T-helper 2 cell treated with Interferon-gamma antibody and Interleukin-4, amounts not matched to agents 5 μg/mL and 100 μg/mL, for 36 hours (primary cell): Measurements from ENCODE around the gene WDR48.

Experiments used
- DNase-seq: peaks from one replicate; pipeline ENCODE4 v3.0.0; 2021; ENCODE audit warnings: low spot score
- H3K27ac Mint-ChIP-seq: one replicate; pipeline ENCODE4 v1.8.0; 2021; ENCODE audit warnings: mild to moderate bottlenecking, mixed read lengths
- H3K27me3 Mint-ChIP-seq: one replicate; pipeline ENCODE4 v1.8.0; 2021; ENCODE audit warnings: low read depth, mixed read lengths
- H3K36me3 Mint-ChIP-seq: one replicate; pipeline ENCODE4 v1.8.0; 2021; ENCODE audit warnings: low read depth, mixed read lengths
- H3K4me1 Mint-ChIP-seq: one replicate; pipeline ENCODE4 v1.8.0; 2021; ENCODE audit warnings: low read depth, mixed read lengths
- H3K4me3 Mint-ChIP-seq: one replicate; pipeline ENCODE4 v1.8.0; 2022; ENCODE audit warnings: mild to moderate bottlenecking, moderate library complexity, mixed read lengths
- H3K9me3 Mint-ChIP-seq: one replicate; pipeline ENCODE4 v1.8.0; 2021; ENCODE audit warnings: mixed read lengths

Gene WDR48

DNA sequence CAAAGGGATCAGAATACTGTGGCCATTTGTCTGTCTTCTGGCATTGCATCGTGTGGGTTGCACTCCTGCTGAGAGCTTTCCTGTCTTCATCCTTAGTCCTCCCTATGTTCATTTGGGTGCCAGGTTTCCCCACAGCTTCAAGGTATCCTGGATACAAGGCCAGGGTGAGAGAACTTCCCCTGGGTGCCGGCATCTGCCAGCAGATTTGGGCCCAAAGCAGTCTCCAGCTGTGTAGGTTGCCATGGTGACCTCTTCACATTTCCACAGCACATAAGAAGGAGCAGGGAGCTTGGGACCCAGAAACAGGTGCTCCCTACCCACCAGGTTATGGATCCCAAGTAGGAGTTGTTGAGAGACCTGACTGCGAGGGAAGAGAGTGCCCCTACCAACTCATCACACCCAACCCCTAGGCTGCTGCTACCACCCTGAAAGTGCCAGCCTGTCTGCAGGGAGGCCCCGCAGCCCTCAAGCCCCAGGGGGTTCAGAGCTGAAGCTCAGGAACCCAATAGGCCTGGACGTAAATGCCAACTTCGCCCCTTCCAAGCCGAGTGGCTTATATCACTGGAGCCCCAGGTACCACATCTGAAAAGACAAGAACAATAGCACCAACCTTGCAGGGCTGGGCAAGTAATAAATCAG, 75.6 kb downstream of the WDR48 start:
- Mint-ChIP-seq H3K4me1 (peaks cover 23% of the 10 kb centered on the region), H3K27me3 (peaks cover 13% of the 10 kb centered on the region), H3K27ac (no peak overlapping the region), H3K9me3 (no peaks in the 10 kb centered on the region), H3K4me3 (no peak overlapping the region), H3K36me3 (no peaks in the 10 kb centered on the region)
- no peak for DNase-seq

DNA sequence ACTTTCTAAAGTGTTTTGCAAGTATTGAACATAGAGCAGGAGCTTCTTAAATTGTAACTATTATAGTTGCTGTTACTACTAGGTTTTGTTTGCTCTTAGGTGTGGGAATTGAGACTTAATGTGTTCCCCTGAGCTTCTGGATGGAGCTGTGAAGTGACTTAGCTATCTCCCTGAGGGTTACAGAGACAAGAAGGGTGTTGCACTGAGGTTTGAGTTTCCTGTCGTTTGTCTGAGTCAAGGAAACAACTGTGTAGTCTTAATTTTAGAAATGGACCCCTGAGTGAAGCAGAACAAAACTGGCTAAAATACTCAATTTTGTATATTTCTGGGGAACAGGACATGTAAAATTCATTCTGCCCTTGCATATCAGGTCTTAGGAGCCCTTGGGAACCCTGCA, 76.1 kb downstream of the WDR48 start:
- H3K27ac Mint-ChIP-seq, result no peak overlapping the region
- no peak overlapping the region for H3K4me3 Mint-ChIP-seq
- no peak for DNase-seq
- H3K27me3 Mint-ChIP-seq, result peaks cover 11% of the 10 kb centered on the region
- peaks cover 23% of the 10 kb centered on the region for H3K4me1 Mint-ChIP-seq
- H3K9me3 Mint-ChIP-seq, result no peaks in the 10 kb centered on the region
- no peaks in the 10 kb centered on the region for H3K36me3 Mint-ChIP-seq

DNA sequence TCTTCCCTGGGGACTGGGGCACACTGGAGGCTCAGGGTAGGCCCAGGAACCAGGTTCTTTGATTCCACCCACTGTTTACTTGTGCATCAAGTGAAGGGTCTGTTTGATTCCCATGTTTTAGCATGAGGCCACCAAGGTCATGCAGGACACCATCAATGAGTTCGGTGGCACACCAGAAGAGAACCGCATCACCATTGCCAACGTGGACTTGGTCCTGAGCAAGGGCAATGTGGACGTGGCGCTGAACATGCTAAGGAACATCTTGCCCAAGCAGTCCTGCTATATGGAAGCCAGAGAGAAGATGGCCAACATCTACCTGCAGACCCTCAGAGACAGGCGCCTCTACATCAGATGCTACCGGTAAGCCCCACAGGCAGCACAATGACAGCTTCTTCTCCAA, 77.1 kb downstream of the WDR48 start:
- H3K4me1 Mint-ChIP-seq, result peaks cover 23% of the 10 kb centered on the region
- no peak overlapping the region for H3K4me3 Mint-ChIP-seq
- no peak for DNase-seq
- H3K27ac Mint-ChIP-seq, result no peak overlapping the region
- H3K36me3 Mint-ChIP-seq, result no peaks in the 10 kb centered on the region
- peaks cover 4% of the 10 kb centered on the region for H3K27me3 Mint-ChIP-seq
- no peaks in the 10 kb centered on the region for H3K9me3 Mint-ChIP-seq

DNA sequence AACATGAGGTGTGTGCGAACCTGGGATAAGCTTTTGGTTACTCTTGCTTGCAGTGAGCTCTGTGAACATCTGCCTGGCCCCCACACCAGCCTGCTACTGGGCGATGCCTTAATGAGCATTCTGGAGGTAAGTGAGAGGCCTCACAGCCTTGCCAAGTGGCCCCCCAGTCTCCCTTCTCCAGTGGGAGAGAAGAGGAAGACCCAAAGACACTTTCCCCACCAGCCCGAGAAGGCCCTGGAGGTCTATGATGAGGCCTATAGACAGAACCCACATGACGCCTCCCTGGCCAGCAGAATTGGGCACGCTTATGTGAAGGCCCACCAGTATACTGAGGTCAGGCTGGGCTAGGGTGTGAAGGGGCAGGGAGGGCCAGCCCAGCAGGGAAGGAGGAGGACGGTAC, 78.2 kb downstream of the WDR48 start:
- H3K27me3 Mint-ChIP-seq, result no peaks in the 10 kb centered on the region
- no peak overlapping the region for H3K4me3 Mint-ChIP-seq
- no peaks in the 10 kb centered on the region for H3K36me3 Mint-ChIP-seq
- H3K27ac Mint-ChIP-seq, result no peak overlapping the region
- peaks cover 23% of the 10 kb centered on the region for H3K4me1 Mint-ChIP-seq
- DNase-seq, result no peak
- no peaks in the 10 kb centered on the region for H3K9me3 Mint-ChIP-seq

DNA sequence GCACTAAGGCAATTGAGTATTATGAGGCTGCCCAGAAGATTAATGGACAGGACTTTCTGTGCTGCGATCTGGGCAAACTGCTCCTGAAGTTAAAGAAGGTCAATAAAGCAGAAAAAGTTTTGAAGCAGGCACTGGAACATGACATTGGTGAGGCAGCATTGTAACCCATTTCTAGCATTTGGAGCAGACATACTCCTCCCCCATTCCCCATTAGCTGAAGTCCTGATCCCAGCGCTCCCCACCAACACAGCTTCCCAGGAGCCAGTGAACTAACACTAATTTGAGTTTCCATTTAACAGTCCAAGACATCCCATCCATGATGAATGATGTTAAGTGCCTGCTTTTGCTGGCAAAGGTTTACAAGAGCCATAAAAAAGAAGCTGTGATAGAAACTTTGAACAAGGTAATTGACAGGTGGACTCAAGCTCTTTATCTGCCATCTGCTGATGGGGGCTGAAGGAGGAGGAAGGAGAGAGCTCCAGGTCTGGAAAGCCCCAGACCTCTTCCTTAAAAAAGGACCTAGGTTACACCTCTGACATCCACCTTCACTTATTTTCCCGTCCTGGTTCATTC, 79.0 kb downstream of the WDR48 start:
- Mint-ChIP-seq H3K36me3 (no peaks in the 10 kb centered on the region), H3K27me3 (no peaks in the 10 kb centered on the region), H3K9me3 (no peaks in the 10 kb centered on the region), H3K4me3 (no peak overlapping the region), H3K27ac (no peak overlapping the region), H3K4me1 (peaks cover 23% of the 10 kb centered on the region)
- DNase-seq, result no peak

DNA sequence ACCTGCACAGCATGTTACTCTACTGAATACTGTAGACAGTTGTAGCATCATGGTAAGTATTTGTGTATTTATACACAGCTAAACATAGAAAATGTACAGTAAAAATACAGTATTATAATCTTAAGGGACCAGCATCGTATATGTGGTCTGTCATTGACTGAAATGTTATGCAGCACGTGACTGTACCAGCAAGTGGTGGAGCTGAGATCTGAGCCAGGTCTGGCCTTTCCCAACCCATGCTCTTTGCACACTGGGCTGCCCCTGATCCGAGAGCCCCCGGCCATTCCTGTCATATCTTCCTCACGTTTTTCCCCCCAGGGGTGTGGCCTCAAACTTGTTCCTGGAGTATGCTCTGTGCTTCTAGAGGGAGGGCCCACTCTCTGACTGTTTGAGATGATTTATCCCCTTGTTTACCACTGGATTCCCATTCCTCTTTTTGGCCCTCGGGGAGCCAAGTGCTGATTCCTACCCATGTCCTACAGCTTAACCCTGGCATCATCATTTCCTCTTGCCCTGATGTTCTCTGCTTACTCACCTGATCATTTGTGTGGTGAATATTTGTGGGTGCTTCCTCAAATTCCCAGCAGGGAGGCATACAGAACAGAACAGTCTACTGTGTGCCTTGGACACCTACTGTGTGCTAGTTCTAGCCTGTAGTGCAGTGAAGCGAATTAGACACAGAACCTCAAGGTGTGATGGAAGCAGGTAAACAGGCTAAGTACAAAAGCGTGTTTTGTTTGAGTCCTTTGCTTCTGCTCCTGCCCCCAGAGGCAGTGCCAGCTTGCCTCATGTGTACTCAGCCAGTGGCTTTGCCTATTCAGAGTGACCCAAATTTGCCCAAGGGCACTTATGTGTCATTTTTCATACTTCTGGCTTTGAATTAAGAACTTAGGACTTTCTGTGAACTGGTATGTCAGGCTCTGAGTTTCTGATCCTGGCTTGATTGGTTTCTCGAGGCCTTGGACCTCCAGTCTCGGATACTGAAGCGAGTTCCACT, 80.6 kb downstream of the WDR48 start:
- Mint-ChIP-seq H3K27me3 (no peaks in the 10 kb centered on the region), H3K36me3 (no peaks in the 10 kb centered on the region), H3K4me3 (no peak overlapping the region), H3K9me3 (no peaks in the 10 kb centered on the region), H3K4me1 (peaks cover 18% of the 10 kb centered on the region), H3K27ac (no peak overlapping the region)
- no peak for DNase-seq

DNA sequence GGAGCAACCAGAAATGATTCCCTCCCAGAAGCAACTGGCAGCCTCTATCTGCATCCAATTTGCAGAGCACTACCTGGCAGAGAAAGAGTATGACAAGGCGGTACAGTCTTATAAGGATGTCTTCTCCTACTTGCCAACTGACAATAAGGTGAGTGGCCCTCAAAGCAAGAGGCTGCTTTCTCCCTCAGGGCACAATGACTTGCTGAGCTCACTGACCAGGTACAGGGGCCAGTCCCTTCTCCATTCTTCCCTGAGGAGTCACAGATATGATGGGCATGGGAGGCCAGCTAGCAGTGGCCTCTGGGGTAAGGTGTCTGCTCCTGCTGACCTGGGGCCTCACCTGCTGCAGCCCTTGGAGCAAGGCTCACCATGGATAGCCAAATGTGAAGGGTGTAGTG, 81.3 kb downstream of the WDR48 start:
- H3K36me3 Mint-ChIP-seq, result no peaks in the 10 kb centered on the region
- DNase-seq, result no peak
- H3K27ac Mint-ChIP-seq, result no peak overlapping the region
- H3K9me3 Mint-ChIP-seq, result no peaks in the 10 kb centered on the region
- H3K4me1 Mint-ChIP-seq, result peaks cover 11% of the 10 kb centered on the region
- H3K4me3 Mint-ChIP-seq, result no peak overlapping the region
- no peaks in the 10 kb centered on the region for H3K27me3 Mint-ChIP-seq

DNA sequence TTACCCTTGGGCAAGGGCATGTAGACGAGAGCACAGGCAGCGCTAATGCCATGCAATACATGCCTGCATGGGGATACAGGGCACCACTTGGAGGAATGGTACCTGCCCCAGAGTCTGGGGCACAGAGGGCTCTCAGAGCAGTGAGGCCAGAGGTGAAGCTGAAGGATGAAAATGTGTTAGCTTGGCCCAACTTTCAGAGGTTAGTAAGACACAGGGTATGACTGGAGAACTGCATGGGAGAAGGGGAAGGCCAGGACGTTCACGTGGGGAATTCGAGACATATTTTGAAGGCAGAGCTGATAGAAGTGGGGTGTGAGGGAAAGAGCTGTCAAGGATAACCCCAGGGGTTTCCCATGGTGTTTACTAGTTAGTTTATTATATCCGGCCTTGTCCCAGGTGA, 82.0 kb downstream of the WDR48 start:
- Mint-ChIP-seq H3K27ac (no peak overlapping the region), H3K27me3 (no peaks in the 10 kb centered on the region), H3K4me3 (no peak overlapping the region), H3K36me3 (peaks cover 1% of the 10 kb centered on the region), H3K4me1 (peaks cover 6% of the 10 kb centered on the region), H3K9me3 (no peaks in the 10 kb centered on the region)
- no peak for DNase-seq

DNA sequence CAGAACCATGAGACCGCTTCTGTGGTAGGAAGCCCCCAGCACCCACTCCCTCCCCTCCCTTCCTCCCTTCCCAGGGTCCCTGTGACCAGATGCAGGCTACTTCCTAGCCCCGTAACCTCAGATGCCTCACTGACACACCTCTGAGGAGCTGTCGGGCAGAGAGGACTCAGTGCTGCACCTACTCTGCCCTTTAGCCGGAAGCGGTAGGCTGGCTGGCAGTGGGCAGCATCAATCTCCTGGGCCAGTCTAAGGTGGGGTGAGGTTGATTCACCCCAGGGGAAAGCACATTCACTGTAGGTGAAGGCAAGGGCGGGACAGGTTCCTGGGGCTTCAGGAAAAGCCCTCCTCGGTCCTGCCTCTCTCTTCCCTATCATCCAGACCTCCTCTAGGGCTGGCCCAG, 82.5 kb downstream of the WDR48 start:
- no peak overlapping the region for H3K27ac Mint-ChIP-seq
- H3K9me3 Mint-ChIP-seq, result no peaks in the 10 kb centered on the region
- H3K4me1 Mint-ChIP-seq, result peaks cover 6% of the 10 kb centered on the region
- H3K27me3 Mint-ChIP-seq, result no peaks in the 10 kb centered on the region
- no peak overlapping the region for H3K4me3 Mint-ChIP-seq
- no peak for DNase-seq
- H3K36me3 Mint-ChIP-seq, result peaks cover 2% of the 10 kb centered on the region

DNA sequence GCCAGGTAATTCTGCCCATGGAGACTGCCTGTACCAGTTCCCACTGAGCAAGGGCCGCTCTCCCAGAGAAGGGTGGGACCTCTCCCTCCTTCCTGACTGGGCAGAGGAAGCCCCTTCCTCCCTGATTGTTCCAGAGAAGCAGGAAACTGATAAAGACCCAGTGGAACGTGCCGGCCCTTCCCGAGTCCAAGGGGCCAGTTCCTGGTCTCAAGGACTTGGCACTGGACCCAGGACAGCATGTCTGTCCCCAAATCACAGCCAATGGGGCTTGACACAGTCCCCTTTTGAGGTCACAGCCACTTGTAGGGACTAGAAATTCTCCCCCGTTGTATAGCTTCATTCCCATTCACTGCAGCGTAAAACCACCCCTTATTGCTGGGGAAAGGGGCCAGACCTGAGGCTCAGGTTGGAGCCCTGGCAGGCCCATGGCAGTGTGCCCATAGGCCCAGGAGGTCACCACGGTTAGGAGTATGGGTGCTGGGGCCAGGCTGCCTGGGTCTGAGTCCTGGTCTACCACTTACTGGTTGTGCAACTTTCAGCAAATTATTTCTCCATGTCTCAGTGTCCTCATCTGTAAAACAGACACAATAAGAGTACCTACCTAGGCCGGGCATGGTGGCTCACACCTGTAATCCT, 83.5 kb downstream of the WDR48 start:
- Mint-ChIP-seq H3K9me3 (no peaks in the 10 kb centered on the region), H3K4me3 (no peak overlapping the region), H3K36me3 (peaks cover 2% of the 10 kb centered on the region), H3K27me3 (no peaks in the 10 kb centered on the region), H3K4me1 (peaks cover 6% of the 10 kb centered on the region), H3K27ac (no peak overlapping the region)
- DNase-seq, result no peak

DNA sequence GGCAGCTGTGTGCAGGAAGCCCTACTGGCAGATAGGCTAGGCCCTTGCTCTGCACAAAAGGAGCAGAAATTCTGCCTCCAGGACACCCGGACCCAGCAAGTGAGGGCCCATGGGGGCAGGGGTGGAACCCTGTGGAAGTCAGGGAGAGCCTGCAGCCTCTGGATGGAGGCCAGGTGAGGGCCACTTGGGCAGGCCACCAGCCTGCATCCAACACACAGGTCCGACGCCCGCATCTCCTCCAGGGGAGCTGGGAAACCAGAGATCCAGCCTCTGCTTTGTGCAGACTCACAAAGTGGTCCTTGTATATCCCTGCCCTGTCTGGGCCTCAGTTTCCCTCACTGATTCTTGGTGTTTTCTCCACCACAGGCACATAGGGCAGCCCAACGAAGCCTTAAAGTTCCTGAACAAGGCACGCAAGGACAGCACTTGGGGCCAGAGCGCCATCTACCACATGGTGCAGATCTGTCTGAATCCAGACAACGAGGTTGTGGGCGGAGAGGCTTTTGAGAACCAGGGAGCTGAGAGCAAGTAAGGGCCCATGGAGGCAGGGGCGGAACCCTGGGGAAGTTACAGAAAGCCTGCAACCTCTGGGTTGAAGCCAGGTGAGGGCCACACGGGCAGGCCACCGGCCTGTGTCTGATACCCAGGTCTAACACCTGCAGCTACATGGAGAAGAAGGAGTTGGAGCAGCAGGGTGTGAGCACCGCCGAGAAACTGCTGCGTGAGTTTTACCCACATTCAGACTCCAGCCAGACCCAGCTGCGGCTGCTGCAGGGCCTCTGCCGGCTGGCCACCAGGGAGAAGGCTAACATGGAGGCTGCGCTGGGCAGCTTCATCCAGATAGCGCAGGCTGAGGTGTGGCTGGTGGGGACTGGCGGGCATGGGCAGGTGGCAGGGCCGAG, 85.0 kb downstream of the WDR48 start:
- no peak overlapping the region for H3K27ac Mint-ChIP-seq

DNA sequence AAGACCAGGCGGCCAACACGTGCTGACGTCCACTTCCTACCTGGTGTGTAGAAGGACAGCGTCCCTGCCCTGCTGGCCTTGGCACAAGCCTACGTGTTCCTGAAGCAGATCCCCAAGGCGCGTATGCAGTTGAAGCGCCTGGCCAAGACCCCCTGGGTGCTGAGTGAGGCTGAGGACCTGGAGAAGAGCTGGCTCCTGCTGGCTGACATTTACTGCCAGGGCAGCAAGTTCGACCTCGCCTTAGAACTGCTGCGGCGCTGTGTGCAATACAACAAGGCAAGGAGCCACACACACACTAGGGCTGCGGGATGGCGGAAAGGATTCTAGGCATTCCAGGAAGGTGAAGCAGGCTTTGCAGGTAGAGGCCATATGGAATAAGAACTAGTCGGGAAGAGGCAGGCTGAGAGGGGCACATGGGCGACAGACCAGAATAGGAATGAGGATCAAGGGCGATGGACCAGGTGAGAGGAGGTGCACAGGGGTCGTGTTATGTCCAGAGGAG, 85.7 kb downstream of the WDR48 start:
- Mint-ChIP-seq H3K4me3 (no peak overlapping the region), H3K4me1 (peaks cover 3% of the 10 kb centered on the region), H3K27me3 (no peaks in the 10 kb centered on the region), H3K36me3 (peaks cover 9% of the 10 kb centered on the region), H3K9me3 (no peaks in the 10 kb centered on the region), H3K27ac (no peak overlapping the region)
- DNase-seq, result no peak

More for the DNA sequence above, 85.0 kb downstream of the WDR48 start:
- Mint-ChIP-seq H3K4me1 (peaks cover 2% of the 10 kb centered on the region), H3K9me3 (no peaks in the 10 kb centered on the region), H3K36me3 (peaks cover 5% of the 10 kb centered on the region), H3K27me3 (no peaks in the 10 kb centered on the region), H3K4me3 (no peak overlapping the region)
- no peak for DNase-seq
